GM12892 (cell line): ENCODE data around the gene ZDHHC22.

ENCODE experiments used
- POLR2A ChIP-seq: IDR thresholded peaks from 2 replicates; pipeline ENCODE4 v1.6.1; 2011; ENCODE audit warnings: low read depth, low read length, control low read depth
- POLR2AphosphoS5 ChIP-seq: IDR thresholded peaks from 2 replicates; pipeline ENCODE4 v1.6.1; 2011; ENCODE audit warnings: low read depth, low read length, control low read depth
- TAF1 ChIP-seq: IDR thresholded peaks from 2 replicates; pipeline ENCODE4 v1.6.1; 2011; ENCODE audit warnings: low read depth, mild to moderate bottlenecking, control low read depth, low read length, borderline replicate concordance

- TF ChIP-seq POLR2AphosphoS5 (0 out of 2 replicates have a peak, but pooled peaks have one; percentile 43), POLR2A (peak; percentile 73), TAF1 (peak; percentile 30)
These were observed 43.7 kb downstream of the ZDHHC22 start, which contains the start of gene CIPC for GRCh38 chr14:77097700-77098528.
